Smooth muscle cell (in vitro differentiated cells): ENCODE measurements around the gene PREB. TPM values are rescaled to one million over a fixed set of nuclear protein-coding genes. Genes with fewer than 3 reads are reported as not detected.

ENCODE experiments used
- DNase-seq: peaks from one replicate; lab custom pipeline; 2025; ENCODE audit not compliant: unreplicated experiment; lab: John Stamatoyannopoulos, UW
- H2AFZ ChIP-seq: fragments of 200-600 bp; sonication (generic); 2 replicates; pipeline ENCODE4 v1.6.0; 2016; ENCODE audit warnings: antibody characterized with exemption, low read depth, mild to moderate bottlenecking
- H3F3A ChIP-seq: fragments of 200-600 bp; sonication (generic); 2 replicates; pipeline ENCODE4 v1.6.0; 2017; ENCODE audit warnings: antibody characterized with exemption, low read depth
- H3K27ac ChIP-seq: fragments of 200-600 bp; sonication (generic); 2 replicates; pipeline ENCODE4 v1.5.1; 2016; ENCODE audit warnings: low read depth, mild to moderate bottlenecking
- H3K27me3 ChIP-seq: fragments of 200-600 bp; sonication (generic); 2 replicates; pipeline ENCODE4 v1.6.1; 2016; ENCODE audit warnings: low read depth, mild to moderate bottlenecking
- H3K36me3 ChIP-seq: fragments of 200-600 bp; sonication (generic); 2 replicates; pipeline ENCODE4 v1.5.1; 2016; ENCODE audit warnings: low read depth
- H3K4me1 ChIP-seq: fragments of 200-600 bp; sonication (generic); 2 replicates; pipeline ENCODE4 v1.5.1; 2016; ENCODE audit warnings: low read depth
- H3K4me2 ChIP-seq: fragments of 200-600 bp; sonication (generic); 2 replicates; pipeline ENCODE4 v1.6.0; 2016; ENCODE audit warnings: mild to moderate bottlenecking
- H3K4me3 ChIP-seq: fragments of 200-600 bp; sonication (generic); 2 replicates; pipeline ENCODE4 v1.5.1; 2016; ENCODE audit warnings: mild to moderate bottlenecking
- H3K79me2 ChIP-seq: fragments of 200-600 bp; sonication (generic); 2 replicates; pipeline ENCODE4 v1.6.0; 2016; ENCODE audit warnings: low read depth, mild to moderate bottlenecking
- H3K9ac ChIP-seq: fragments of 200-600 bp; sonication (generic); 2 replicates; pipeline ENCODE4 v1.6.0; 2016; ENCODE audit warnings: low read depth
- H3K9me3 ChIP-seq: fragments of 200-600 bp; sonication (generic); replicated peaks from 2 replicates; pipeline ENCODE4 v1.5.1; 2016; ENCODE audit warnings: low read depth
- H4K20me1 ChIP-seq: fragments of 200-600 bp; sonication (generic); 2 replicates; pipeline ENCODE4 v1.6.0; 2016; ENCODE audit warnings: low read depth
- WGBS: methylation state at CpG from one replicate; pipeline ENCODE4 v1.1.7; 2016; ENCODE audit warnings: low lambda C conversion rate; 5-methylcytosine and 5-hydroxymethylcytosine counted together
- polyA plus RNA-seq: library from polyadenylated mRNA; unstranded; fragments of >200 nt; fragmentation: Nextera tagmentation; extraction: Ambion mirVana; gene quantifications from 2 replicates; pipeline ENCODE4 v1.2.1, GENCODE V29; 2016
- total RNA-seq: library from RNA; depleted of rRNA; stranded (reverse); fragments of >200 nt; gene quantifications from 2 replicates; pipeline ENCODE4 v1.2.3, GENCODE V29; 2014
- TF ChIP-seq, protein P1 (sequence below): fragments of 200-600 bp; sonication (generic); IDR thresholded peaks from 2 replicates; pipeline ENCODE4 v1.5.1; 2017; ENCODE audit warnings: borderline replicate concordance, mild to moderate bottlenecking, antibody characterized with exemption; ENCODE audit not compliant: insufficient read depth, poor library complexity, severe bottlenecking

Gene PREB
- total and polyA plus RNA-seq, 2 experiments from 2014 or later: 53.2 to 62.6 TPM

DNA sequence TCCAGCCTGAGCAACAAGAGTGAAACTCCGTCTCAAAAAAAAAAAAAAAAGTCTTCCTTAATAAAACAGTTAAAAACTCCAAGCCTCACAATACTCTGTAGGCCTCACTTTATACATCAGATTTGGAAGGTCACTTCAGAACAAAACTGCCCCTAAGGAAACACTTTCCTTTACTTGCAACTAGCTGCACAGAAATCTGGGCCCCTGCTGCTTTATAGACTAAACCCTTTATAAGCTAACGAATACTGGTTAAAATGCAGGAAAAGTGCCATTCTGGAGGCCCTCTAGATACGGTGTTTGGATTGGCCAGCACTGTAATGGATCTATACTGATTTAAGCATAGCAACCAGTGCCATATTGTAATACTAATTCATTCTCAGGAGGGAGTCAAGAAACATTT is 9.3 kb downstream of the PREB start:
- TF ChIP-seq, protein P1, sequence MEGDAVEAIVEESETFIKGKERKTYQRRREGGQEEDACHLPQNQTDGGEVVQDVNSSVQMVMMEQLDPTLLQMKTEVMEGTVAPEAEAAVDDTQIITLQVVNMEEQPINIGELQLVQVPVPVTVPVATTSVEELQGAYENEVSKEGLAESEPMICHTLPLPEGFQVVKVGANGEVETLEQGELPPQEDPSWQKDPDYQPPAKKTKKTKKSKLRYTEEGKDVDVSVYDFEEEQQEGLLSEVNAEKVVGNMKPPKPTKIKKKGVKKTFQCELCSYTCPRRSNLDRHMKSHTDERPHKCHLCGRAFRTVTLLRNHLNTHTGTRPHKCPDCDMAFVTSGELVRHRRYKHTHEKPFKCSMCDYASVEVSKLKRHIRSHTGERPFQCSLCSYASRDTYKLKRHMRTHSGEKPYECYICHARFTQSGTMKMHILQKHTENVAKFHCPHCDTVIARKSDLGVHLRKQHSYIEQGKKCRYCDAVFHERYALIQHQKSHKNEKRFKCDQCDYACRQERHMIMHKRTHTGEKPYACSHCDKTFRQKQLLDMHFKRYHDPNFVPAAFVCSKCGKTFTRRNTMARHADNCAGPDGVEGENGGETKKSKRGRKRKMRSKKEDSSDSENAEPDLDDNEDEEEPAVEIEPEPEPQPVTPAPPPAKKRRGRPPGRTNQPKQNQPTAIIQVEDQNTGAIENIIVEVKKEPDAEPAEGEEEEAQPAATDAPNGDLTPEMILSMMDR: no peak
- Histone ChIP-seq H3K79me2 (no peaks in the 10 kb centered on the region), H4K20me1 (no peaks in the 10 kb centered on the region), H3K9me3 (no peaks in the 10 kb centered on the region), H3K9ac (no peak overlapping the region), H3K27me3 (peaks cover 33% of the 10 kb centered on the region), H2AFZ (no peak overlapping the region), H3K36me3 (no peaks in the 10 kb centered on the region), H3K27ac (no peak overlapping the region), H3F3A (no peaks in the 10 kb centered on the region), H3K4me1 (no peaks in the 10 kb centered on the region), H3K4me3 (no peak overlapping the region), H3K4me2 (no peak overlapping the region)
- DNase-seq: no peak
- 87% methylated on average over 3 of the region's 3 CpGs for WGBS

GRCh38 chr2:27123302-27124150 is 10.9 kb downstream of the PREB start, which contains the start of gene ABHD1:
Gene ABHD1, plus strand, starts transcription at chr2:27123815. Its CDS starts 134 bp downstream, at chr2:27123949.
- Histone ChIP-seq H3K79me2 (no peaks in the 10 kb centered on the region), H3F3A (no peaks in the 10 kb centered on the region), H3K9ac (no peak within 1 kb of the TSS), H3K27ac (no peak within 1 kb of the TSS), H2AFZ (peak within 1 kb of the TSS; percentile 87), H3K9me3 (no peaks in the 10 kb centered on the region), H3K4me2 (peak within 1 kb of the TSS; percentile 90), H3K27me3 (peaks cover 47% of the 10 kb centered on the region), H3K4me3 (peak within 1 kb of the TSS; percentile 63), H4K20me1 (no peaks in the 10 kb centered on the region), H3K36me3 (no peaks in the 10 kb centered on the region), H3K4me1 (no peaks in the 10 kb centered on the region)
- 14% methylated on average over 33 of the region's 47 CpGs for WGBS
- DNase-seq: no peak
- TF ChIP-seq, protein P1: no peak

DNA sequence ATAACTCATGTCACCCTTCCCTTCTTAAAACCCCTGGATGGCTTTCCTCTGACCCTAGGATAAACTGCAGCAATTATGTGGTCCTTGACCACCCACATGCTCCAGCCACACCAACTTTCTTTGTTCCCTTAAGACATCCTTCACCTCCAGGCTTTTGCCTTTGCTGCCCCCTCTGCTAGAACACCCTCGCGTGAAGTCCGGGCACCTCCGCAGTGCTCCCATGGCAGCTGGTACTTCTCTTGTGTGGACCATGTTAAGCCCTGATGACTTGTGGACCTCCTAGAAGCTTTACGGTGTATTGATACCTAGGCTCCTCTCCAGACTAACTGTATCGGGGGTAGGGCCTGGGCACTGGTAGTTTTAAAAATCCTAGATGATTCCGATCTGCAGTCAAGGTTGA is 11.6 kb downstream of the PREB start:
- H3K9me3 ChIP-seq: no peaks in the 10 kb centered on the region
- H3K27me3 ChIP-seq: peaks cover 54% of the 10 kb centered on the region
- no peak overlapping the region for H3K27ac ChIP-seq
- H3K4me1 ChIP-seq: peaks cover 5% of the 10 kb centered on the region
- no peaks in the 10 kb centered on the region for H4K20me1 ChIP-seq
- H3K9ac ChIP-seq: no peak overlapping the region
- no peak for DNase-seq
- H3K4me2 ChIP-seq: no peak overlapping the region
- H2AFZ ChIP-seq: peak overlapping the region; percentile 87
- no peaks in the 10 kb centered on the region for H3K79me2 ChIP-seq
- no peaks in the 10 kb centered on the region for H3F3A ChIP-seq
- 87% methylated on average over 7 of the region's 7 CpGs for WGBS
- peak overlapping the region; percentile 63 for H3K4me3 ChIP-seq
- H3K36me3 ChIP-seq: no peaks in the 10 kb centered on the region
- TF ChIP-seq, protein P1: no peak
